SK-N-SH treated with all-trans-retinoic acid at 6 μM for 48 hours (cell line): Measurements from ENCODE around the gene CFAP73.

Source experiments
- ATAC-seq: fragments of 200-7000 bp; cut with Tn5 transposase; 3 replicates; pipeline ENCODE4 v1.9.1; 2020; ENCODE audit warnings: mild to moderate bottlenecking, moderate library complexity
- ARNTL ChIP-seq: fragments of 450-650 bp; formaldehyde crosslinking; IDR thresholded peaks from 2 replicates; pipeline ENCODE4 v1.5.0; 2020; ENCODE audit warnings: low read depth, mild to moderate bottlenecking, moderate library complexity, borderline replicate concordance
- BACH2 ChIP-seq: fragments of 250-450 bp; sonication (Bioruptor Pico); IDR thresholded peaks from 2 replicates; pipeline ENCODE4 v1.9.0; 2021; ENCODE audit warnings: mild to moderate bottlenecking, borderline replicate concordance
- CSDC2 ChIP-seq: fragments of 250-450 bp; sonication (Bioruptor Pico); IDR thresholded peaks from 2 replicates; pipeline ENCODE4 v1.5.0; 2020; ENCODE audit warnings: mild to moderate bottlenecking, moderate library complexity
- ESRRG ChIP-seq: fragments of 250-450 bp; sonication (Bioruptor Pico); IDR thresholded peaks from 2 replicates; pipeline ENCODE4 v1.6.1; 2021; ENCODE audit warnings: mild to moderate bottlenecking
- GLIS3 ChIP-seq: fragments of 250-450 bp; sonication (Bioruptor Pico); IDR thresholded peaks from 2 replicates; pipeline ENCODE4 v1.5.0; 2020; ENCODE audit warnings: mild to moderate bottlenecking, moderate library complexity
- ISL1 ChIP-seq: fragments of 250-450 bp; sonication (Bioruptor Pico); IDR thresholded peaks from 2 replicates; pipeline ENCODE4 v2.1.2; 2022; ENCODE audit warnings: mild to moderate bottlenecking, moderate library complexity
- OSR1 ChIP-seq: fragments of 250-450 bp; sonication (Bioruptor Pico); IDR thresholded peaks from 2 replicates; pipeline ENCODE4 v1.8.0; 2022; ENCODE audit warnings: moderate library complexity, mild to moderate bottlenecking, inconsistent platforms
- PPARA ChIP-seq: fragments of 250-450 bp; sonication (Bioruptor Pico); IDR thresholded peaks from 2 replicates; pipeline ENCODE4 v1.5.0; 2020; ENCODE audit warnings: mild to moderate bottlenecking, borderline replicate concordance
- RARB ChIP-seq: fragments of 250-450 bp; sonication (Bioruptor Pico); IDR thresholded peaks from 2 replicates; pipeline ENCODE4 v1.8.0; 2021; ENCODE audit warnings: mild to moderate bottlenecking, moderate library complexity
- SNAI2 ChIP-seq: fragments of 250-450 bp; sonication (Bioruptor Pico); IDR thresholded peaks from 2 replicates; pipeline ENCODE4 v1.5.0; 2020; ENCODE audit warnings: mild to moderate bottlenecking, moderate library complexity
- TCF4 ChIP-seq: fragments of 250-450 bp; sonication (Bioruptor Pico); IDR thresholded peaks from 2 replicates; pipeline ENCODE4 v1.8.0; 2021; ENCODE audit warnings: mild to moderate bottlenecking, moderate library complexity, borderline replicate concordance
- TOX ChIP-seq: fragments of 250-450 bp; sonication (Bioruptor Pico); IDR thresholded peaks from 2 replicates; pipeline ENCODE4 v1.8.0; 2021; ENCODE audit warnings: mild to moderate bottlenecking, moderate library complexity, borderline replicate concordance
- ZC3H10 ChIP-seq: fragments of 250-450 bp; sonication (Bioruptor Pico); IDR thresholded peaks from 2 replicates; pipeline ENCODE4 v1.5.1; 2021; ENCODE audit warnings: mild to moderate bottlenecking, moderate library complexity
- ZFP3 ChIP-seq: fragments of 250-450 bp; sonication (Bioruptor Pico); IDR thresholded peaks from 2 replicates; pipeline ENCODE4 v1.5.0; 2020; ENCODE audit warnings: mild to moderate bottlenecking, moderate library complexity
- ZFP30 ChIP-seq: fragments of 450-650 bp; formaldehyde crosslinking; IDR thresholded peaks from 2 replicates; pipeline ENCODE4 v1.5.0; 2022; ENCODE audit warnings: mild to moderate bottlenecking, moderate library complexity
- ZNF565 ChIP-seq: fragments of 450-650 bp; formaldehyde crosslinking; conservative IDR thresholded peaks from 2 replicates; pipeline ENCODE4 v1.5.0; 2020; ENCODE audit warnings: low read depth, mild to moderate bottlenecking, moderate library complexity
- ZNF70 ChIP-seq: fragments of 450-650 bp; formaldehyde crosslinking; IDR thresholded peaks from 2 replicates; pipeline ENCODE4 v1.5.0; 2020; ENCODE audit warnings: mild to moderate bottlenecking, moderate library complexity
- ZNF8 ChIP-seq: fragments of 450-650 bp; formaldehyde crosslinking; IDR thresholded peaks from 2 replicates; pipeline ENCODE4 v1.5.0; 2020; ENCODE audit warnings: mild to moderate bottlenecking, moderate library complexity
- TF ChIP-seq, protein P1 (sequence below): fragments of 250-450 bp; sonication (Bioruptor Pico); IDR thresholded peaks from 2 replicates; pipeline ENCODE4 v1.5.1; 2020; ENCODE audit warnings: low read depth, mild to moderate bottlenecking, moderate library complexity
- TF ChIP-seq, protein P2 (sequence below): fragments of 250-450 bp; sonication (Bioruptor Pico); IDR thresholded peaks from 2 replicates; pipeline ENCODE4 v1.8.0; 2021; ENCODE audit warnings: low read depth, mild to moderate bottlenecking, moderate library complexity, borderline replicate concordance
- TF ChIP-seq, protein P3 (sequence below): fragments of 250-450 bp; sonication (Bioruptor Pico); IDR thresholded peaks from 2 replicates; pipeline ENCODE4 v1.8.0; 2020; ENCODE audit warnings: mild to moderate bottlenecking, moderate library complexity, borderline replicate concordance
- TF ChIP-seq, protein P4 (sequence below): fragments of 250-450 bp; sonication (Bioruptor Pico); IDR thresholded peaks from 2 replicates; pipeline ENCODE4 v1.5.0; 2020; ENCODE audit warnings: mild to moderate bottlenecking, moderate library complexity
- TF ChIP-seq, protein P5 (sequence below): fragments of 250-450 bp; sonication (Bioruptor Pico); IDR thresholded peaks from 2 replicates; pipeline ENCODE4 v1.5.1; 2021; ENCODE audit warnings: mild to moderate bottlenecking, moderate library complexity

CFAP73 gene

DNA sequence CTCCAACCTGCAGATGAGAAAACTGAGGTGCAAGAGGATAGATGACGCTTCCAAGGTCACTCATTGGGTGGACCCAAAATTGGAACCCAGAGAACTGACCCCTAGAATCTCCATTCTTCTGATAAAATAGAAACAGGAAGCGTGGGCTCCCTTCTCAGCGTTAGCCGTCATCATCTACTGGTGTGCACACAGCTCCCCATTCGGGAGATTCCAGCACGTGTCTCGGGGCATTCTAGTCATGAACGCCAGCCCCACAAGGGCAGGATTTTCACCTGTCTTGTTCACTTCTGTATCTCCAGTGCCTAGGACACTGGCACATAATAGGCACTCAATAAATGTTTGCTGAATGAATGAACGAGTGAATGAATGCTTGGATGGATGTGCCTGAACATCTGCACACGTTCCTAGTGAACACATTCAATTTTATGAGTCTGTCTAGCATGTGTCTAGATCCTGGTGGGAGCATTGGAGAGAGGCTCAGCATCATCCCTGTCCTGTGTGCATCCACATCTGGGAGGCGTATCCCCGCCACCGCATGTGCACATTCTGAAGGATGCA, 44.5 kb upstream of the CFAP73 start:
- ATAC-seq: no peak
- TF ChIP-seq, protein P1, sequence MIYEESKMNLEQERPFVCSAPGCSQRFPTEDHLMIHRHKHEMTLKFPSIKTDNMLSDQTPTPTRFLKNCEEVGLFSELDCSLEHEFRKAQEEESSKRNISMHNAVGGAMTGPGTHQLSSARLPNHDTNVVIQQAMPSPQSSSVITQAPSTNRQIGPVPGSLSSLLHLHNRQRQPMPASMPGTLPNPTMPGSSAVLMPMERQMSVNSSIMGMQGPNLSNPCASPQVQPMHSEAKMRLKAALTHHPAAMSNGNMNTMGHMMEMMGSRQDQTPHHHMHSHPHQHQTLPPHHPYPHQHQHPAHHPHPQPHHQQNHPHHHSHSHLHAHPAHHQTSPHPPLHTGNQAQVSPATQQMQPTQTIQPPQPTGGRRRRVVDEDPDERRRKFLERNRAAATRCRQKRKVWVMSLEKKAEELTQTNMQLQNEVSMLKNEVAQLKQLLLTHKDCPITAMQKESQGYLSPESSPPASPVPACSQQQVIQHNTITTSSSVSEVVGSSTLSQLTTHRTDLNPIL (CRISPR knock-in tag): no peak
- TF ChIP-seq PPARA (CRISPR knock-in tag) (no peak), BACH2 (CRISPR knock-in tag) (no peak), ZFP3 (CRISPR knock-in tag) (no peak), OSR1 (no peak)

DNA sequence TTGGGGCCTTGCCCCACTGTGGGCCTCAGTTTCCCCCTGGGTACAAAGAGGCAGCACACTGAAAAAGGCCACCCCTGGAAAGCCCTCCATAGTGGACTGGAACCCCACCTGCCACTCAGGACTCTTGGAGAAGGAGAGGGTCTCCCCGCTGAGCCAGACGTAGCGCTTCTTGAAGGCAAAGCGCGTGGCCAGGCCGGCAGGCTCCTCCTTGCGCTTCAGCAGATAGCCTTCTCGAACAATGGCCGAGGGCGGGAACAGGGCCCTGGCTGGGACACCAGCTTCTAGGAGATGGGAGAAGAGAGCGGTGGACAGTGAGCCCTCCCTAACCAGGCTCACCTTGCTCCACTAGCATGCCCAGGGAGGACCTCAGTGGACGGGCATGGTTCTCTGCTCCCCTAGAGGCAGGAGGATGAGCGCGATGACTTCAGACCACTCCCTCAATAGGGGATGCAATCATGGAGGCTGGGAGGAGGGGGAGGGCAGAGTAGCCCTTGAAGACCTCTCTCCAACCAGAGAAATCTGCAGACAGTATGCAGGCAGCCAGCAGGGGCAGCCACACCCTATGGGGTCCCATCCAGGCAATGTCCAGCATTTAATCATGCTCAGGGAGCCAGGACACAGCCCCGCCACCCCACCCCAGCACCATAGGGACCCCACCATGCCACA, 43.8 kb upstream of the CFAP73 start:
- no peak for ATAC-seq
- TF ChIP-seq, protein P2, sequence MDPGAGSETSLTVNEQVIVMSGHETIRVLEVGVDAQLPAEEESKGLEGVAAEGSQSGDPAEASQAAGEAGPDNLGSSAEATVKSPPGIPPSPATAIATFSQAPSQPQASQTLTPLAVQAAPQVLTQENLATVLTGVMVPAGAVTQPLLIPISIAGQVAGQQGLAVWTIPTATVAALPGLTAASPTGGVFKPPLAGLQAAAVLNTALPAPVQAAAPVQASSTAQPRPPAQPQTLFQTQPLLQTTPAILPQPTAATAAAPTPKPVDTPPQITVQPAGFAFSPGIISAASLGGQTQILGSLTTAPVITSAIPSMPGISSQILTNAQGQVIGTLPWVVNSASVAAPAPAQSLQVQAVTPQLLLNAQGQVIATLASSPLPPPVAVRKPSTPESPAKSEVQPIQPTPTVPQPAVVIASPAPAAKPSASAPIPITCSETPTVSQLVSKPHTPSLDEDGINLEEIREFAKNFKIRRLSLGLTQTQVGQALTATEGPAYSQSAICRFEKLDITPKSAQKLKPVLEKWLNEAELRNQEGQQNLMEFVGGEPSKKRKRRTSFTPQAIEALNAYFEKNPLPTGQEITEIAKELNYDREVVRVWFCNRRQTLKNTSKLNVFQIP (CRISPR knock-in tag): no peak
- TF ChIP-seq SNAI2 (CRISPR knock-in tag) (no peak), ZNF70 (no peak), ZFP30 (CRISPR knock-in tag) (no peak), RARB (CRISPR knock-in tag) (no peak), ZFP3 (CRISPR knock-in tag) (no peak), ZC3H10 (CRISPR knock-in tag) (no peak)
- TF ChIP-seq, all 23 proteins: peak for 0

DNA sequence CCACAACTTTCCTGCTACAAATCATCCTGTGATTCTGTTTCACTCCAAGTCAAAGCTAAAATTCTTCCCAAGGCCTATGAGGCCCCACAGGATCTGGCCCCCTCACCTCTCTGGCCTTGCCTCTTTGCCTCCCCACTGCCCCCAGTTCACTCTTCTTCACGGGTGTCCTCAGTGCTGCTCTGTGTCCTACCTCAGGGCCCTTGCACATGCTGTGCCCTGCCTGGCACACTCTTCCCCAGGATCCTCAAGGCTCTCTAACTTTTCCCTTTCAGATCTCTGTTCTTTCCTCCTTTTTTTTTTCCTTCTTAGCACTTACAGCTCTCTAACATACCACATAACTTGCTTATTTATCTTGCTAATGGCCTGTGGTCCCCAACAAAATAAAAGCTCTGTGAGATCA, 43.2 kb upstream of the CFAP73 start:
- TF ChIP-seq, protein P3, sequence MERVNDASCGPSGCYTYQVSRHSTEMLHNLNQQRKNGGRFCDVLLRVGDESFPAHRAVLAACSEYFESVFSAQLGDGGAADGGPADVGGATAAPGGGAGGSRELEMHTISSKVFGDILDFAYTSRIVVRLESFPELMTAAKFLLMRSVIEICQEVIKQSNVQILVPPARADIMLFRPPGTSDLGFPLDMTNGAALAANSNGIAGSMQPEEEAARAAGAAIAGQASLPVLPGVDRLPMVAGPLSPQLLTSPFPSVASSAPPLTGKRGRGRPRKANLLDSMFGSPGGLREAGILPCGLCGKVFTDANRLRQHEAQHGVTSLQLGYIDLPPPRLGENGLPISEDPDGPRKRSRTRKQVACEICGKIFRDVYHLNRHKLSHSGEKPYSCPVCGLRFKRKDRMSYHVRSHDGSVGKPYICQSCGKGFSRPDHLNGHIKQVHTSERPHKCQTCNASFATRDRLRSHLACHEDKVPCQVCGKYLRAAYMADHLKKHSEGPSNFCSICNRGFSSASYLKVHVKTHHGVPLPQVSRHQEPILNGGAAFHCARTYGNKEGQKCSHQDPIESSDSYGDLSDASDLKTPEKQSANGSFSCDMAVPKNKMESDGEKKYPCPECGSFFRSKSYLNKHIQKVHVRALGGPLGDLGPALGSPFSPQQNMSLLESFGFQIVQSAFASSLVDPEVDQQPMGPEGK (CRISPR knock-in tag): no peak
- TF ChIP-seq ZFP3 (CRISPR knock-in tag) (no peak), ARNTL (CRISPR knock-in tag) (no peak), ZC3H10 (CRISPR knock-in tag) (no peak), ZNF565 (CRISPR knock-in tag) (no peak), BACH2 (CRISPR knock-in tag) (no peak), ZNF70 (no peak), OSR1 (no peak), TOX (CRISPR knock-in tag) (no peak), ISL1 (CRISPR knock-in tag) (no peak), GLIS3 (CRISPR knock-in tag) (no peak), TCF4 (CRISPR knock-in tag) (no peak), RARB (CRISPR knock-in tag) (no peak), ESRRG (CRISPR knock-in tag) (no peak), PPARA (CRISPR knock-in tag) (no peak), ZNF8 (CRISPR knock-in tag) (no peak), CSDC2 (CRISPR knock-in tag) (no peak)
- TF ChIP-seq, protein P4, sequence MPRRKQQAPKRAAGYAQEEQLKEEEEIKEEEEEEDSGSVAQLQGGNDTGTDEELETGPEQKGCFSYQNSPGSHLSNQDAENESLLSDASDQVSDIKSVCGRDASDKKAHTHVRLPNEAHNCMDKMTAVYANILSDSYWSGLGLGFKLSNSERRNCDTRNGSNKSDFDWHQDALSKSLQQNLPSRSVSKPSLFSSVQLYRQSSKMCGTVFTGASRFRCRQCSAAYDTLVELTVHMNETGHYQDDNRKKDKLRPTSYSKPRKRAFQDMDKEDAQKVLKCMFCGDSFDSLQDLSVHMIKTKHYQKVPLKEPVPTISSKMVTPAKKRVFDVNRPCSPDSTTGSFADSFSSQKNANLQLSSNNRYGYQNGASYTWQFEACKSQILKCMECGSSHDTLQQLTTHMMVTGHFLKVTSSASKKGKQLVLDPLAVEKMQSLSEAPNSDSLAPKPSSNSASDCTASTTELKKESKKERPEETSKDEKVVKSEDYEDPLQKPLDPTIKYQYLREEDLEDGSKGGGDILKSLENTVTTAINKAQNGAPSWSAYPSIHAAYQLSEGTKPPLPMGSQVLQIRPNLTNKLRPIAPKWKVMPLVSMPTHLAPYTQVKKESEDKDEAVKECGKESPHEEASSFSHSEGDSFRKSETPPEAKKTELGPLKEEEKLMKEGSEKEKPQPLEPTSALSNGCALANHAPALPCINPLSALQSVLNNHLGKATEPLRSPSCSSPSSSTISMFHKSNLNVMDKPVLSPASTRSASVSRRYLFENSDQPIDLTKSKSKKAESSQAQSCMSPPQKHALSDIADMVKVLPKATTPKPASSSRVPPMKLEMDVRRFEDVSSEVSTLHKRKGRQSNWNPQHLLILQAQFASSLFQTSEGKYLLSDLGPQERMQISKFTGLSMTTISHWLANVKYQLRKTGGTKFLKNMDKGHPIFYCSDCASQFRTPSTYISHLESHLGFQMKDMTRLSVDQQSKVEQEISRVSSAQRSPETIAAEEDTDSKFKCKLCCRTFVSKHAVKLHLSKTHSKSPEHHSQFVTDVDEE (CRISPR knock-in tag): no peak
- TF ChIP-seq, protein P5, sequence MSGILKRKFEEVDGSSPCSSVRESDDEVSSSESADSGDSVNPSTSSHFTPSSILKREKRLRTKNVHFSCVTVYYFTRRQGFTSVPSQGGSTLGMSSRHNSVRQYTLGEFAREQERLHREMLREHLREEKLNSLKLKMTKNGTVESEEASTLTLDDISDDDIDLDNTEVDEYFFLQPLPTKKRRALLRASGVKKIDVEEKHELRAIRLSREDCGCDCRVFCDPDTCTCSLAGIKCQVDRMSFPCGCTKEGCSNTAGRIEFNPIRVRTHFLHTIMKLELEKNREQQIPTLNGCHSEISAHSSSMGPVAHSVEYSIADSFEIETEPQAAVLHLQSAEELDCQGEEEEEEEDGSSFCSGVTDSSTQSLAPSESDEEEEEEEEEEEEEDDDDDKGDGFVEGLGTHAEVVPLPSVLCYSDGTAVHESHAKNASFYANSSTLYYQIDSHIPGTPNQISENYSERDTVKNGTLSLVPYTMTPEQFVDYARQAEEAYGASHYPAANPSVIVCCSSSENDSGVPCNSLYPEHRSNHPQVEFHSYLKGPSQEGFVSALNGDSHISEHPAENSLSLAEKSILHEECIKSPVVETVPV: no peak
- TF ChIP-seq, protein P1 (CRISPR knock-in tag): no peak
- no peak for ATAC-seq
